ENCODE data around the gene LANCL3. TPM values are rescaled to one million over a fixed set of nuclear protein-coding genes. Genes with fewer than 3 reads are reported as not detected.

LANCL3 gene
- total RNA-seq, 1 experiment from 2014 or later, result 0.03 TPM

DNA sequence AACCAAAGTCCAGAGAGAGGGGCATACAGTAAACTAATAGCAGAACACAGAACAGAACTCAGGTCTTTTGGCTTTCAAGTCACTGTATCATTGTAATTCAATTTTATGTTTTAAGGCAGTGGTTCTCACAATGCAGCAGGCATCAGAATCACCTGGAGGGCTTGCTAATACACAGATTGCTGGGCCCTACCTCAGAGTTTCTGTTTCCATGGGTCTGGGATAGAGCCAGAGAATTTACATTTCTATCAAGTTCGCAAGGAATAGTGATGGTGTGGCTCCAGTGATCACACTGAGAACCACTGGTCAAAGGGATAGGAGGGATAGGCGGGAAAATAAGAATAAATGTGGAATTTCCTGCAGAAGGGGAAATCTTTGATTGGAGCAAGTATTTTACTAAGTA, 36.7 kb downstream of the LANCL3 start:
- ChIA-PET POLR2A (no interaction called here), CTCF (no interaction called here)
- Histone ChIP-seq H3K36me3 (ENCODE audit: control insufficient read depth, insufficient read depth, low read length) (no peaks in the 10 kb centered on the region), H3K4me3 (ENCODE audit: low read depth in 2 of 2, low read length in 2 of 2) (no peak overlapping the region), H3K27ac (ENCODE audit: low read length) (no peak overlapping the region), H3K27me3 (ENCODE audit: control insufficient read depth, insufficient read depth, low read length) (no peaks in the 10 kb centered on the region), H3K9me3 (ENCODE audit: control insufficient read depth, insufficient read depth, low read depth, low read length) (no peaks in the 10 kb centered on the region), H3K4me1 (ENCODE audit: control insufficient read depth, insufficient read depth, low read length) (no peaks in the 10 kb centered on the region)
- no peak for TF ChIP-seq TCF7L2 (IDR thresholded peaks at IDR 0.05; ENCODE audit: low read depth, low read length)
- TF ChIP-seq, protein P1, sequence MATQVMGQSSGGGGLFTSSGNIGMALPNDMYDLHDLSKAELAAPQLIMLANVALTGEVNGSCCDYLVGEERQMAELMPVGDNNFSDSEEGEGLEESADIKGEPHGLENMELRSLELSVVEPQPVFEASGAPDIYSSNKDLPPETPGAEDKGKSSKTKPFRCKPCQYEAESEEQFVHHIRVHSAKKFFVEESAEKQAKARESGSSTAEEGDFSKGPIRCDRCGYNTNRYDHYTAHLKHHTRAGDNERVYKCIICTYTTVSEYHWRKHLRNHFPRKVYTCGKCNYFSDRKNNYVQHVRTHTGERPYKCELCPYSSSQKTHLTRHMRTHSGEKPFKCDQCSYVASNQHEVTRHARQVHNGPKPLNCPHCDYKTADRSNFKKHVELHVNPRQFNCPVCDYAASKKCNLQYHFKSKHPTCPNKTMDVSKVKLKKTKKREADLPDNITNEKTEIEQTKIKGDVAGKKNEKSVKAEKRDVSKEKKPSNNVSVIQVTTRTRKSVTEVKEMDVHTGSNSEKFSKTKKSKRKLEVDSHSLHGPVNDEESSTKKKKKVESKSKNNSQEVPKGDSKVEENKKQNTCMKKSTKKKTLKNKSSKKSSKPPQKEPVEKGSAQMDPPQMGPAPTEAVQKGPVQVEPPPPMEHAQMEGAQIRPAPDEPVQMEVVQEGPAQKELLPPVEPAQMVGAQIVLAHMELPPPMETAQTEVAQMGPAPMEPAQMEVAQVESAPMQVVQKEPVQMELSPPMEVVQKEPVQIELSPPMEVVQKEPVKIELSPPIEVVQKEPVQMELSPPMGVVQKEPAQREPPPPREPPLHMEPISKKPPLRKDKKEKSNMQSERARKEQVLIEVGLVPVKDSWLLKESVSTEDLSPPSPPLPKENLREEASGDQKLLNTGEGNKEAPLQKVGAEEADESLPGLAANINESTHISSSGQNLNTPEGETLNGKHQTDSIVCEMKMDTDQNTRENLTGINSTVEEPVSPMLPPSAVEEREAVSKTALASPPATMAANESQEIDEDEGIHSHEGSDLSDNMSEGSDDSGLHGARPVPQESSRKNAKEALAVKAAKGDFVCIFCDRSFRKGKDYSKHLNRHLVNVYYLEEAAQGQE (IDR thresholded peaks at IDR 0.05; ENCODE audit: insufficient read depth in 1 of 2, low read depth in 2 of 2, low read length in 1 of 2), result no peak
- TF ChIP-seq SIN3A (IDR thresholded peaks at IDR 0.05; ENCODE audit: borderline replicate concordance, insufficient read depth, low read depth, low read length), result no peak
- TF ChIP-seq CTCF (IDR thresholded peaks at IDR 0.05), result no peak
- TF ChIP-seq POLR2AphosphoS5 (IDR thresholded peaks at IDR 0.05; ENCODE audit: low read depth, low read length), result no peak
- intact Hi-C loops (cut with micrococcal nuclease; ENCODE audit: unreplicated experiment) (no loop called here), in situ Hi-C loops (cut with HindIII; ENCODE audit: low pct_unique_long_range_greater_than_20kb, low sequenced_read_pairs) (no loop called here)
- no peak for ATAC-seq
- BruUV-seq (replicated peaks), result no TSS peak
- DNase-seq (ENCODE audit: low read depth, low spot score), result no peak

- Histone ChIP-seq H3K9me3 (ENCODE audit: control insufficient read depth, insufficient read depth, low read depth, low read length) (no peaks in the 10 kb centered on the region), H3K27me3 (ENCODE audit: control insufficient read depth, insufficient read depth, low read length) (no peaks in the 10 kb centered on the region), H3K27ac (ENCODE audit: low read length) (no peak overlapping the region), H3K4me3 (ENCODE audit: low read depth in 2 of 2, low read length in 2 of 2) (no peak overlapping the region), H3K36me3 (ENCODE audit: control insufficient read depth, insufficient read depth, low read length) (no peaks in the 10 kb centered on the region), H3K4me1 (ENCODE audit: control insufficient read depth, insufficient read depth, low read length) (no peaks in the 10 kb centered on the region)
- BruUV-seq (replicated peaks), result no TSS peak
- intact Hi-C loops (cut with micrococcal nuclease; ENCODE audit: unreplicated experiment) (no loop called here), in situ Hi-C loops (cut with HindIII; ENCODE audit: low pct_unique_long_range_greater_than_20kb, low sequenced_read_pairs) (no loop called here)
- no peak for TF ChIP-seq SIN3A (IDR thresholded peaks at IDR 0.05; ENCODE audit: borderline replicate concordance, insufficient read depth, low read depth, low read length)
- TF ChIP-seq, protein P1 (IDR thresholded peaks at IDR 0.05; ENCODE audit: insufficient read depth in 1 of 2, low read depth in 2 of 2, low read length in 1 of 2), result no peak
- TF ChIP-seq TCF7L2 (IDR thresholded peaks at IDR 0.05; ENCODE audit: low read depth, low read length), result no peak
- TF ChIP-seq CTCF (IDR thresholded peaks at IDR 0.05), result no peak
- no peak for TF ChIP-seq POLR2AphosphoS5 (IDR thresholded peaks at IDR 0.05; ENCODE audit: low read depth, low read length)
- no peak for ATAC-seq
- ChIA-PET CTCF (no interaction called here), POLR2A (no interaction called here)
- no peak for DNase-seq (ENCODE audit: low read depth, low spot score)
These were observed 38.3 kb downstream of the LANCL3 start for GRCh38 chrX:37609727-37610126.

Measured in Panc1 (cell line).